Measurements from ENCODE around the gene LRRC37A.
"Not testable (repeated sequence)": the region's sequence is repeated elsewhere in the genome, so short reads cannot be mapped to it uniquely, and the experiment has no call there.

The LRRC37A gene

DNA sequence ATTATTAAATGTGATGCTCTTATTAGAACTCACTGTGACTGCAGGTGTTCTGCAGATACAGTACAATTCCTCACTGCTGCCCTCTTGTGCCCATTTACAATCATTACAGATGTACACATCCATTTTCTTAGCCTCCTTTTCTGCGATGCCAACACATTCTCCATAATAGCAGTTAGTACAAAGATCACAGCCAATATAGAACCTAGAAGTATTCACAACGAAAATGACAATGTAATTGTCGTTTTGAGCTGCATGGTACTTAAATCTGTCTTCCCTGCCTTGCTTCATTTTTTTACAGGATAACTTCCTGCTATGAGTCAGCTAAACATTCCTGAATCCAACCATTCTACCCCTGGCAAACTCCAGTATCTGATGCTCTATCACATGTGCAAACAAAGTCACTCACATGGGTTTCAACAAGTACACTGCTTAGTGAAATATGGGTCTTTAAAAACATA is 8.1 kb upstream of the LRRC37A start:
- FAIRE-seq (peak; percentile 72), DNase-seq (ENCODE audit: low spot score) (peak; percentile 52)

DNA sequence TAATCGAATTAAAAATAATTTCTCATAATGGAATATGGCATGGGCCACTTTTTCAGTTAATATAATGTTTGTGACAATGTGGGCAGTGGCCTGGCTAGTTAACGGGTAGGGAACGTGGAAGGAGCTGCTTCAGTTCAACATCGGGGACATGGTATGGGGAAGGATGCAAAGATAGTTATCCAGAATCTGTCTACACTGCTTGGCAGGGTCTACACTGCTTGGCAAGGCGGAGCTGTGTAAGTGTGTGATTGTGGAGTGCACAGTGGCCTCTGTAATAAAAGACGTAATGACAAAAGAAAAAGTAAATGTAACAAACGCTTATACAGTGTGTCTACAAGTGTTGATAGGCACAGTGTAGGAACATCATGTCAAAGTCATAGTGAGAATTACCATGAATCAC is 7.3 kb upstream of the LRRC37A start:
- not testable (repeated sequence) for FAIRE-seq; DNase-seq (ENCODE audit: low spot score)

DNA sequence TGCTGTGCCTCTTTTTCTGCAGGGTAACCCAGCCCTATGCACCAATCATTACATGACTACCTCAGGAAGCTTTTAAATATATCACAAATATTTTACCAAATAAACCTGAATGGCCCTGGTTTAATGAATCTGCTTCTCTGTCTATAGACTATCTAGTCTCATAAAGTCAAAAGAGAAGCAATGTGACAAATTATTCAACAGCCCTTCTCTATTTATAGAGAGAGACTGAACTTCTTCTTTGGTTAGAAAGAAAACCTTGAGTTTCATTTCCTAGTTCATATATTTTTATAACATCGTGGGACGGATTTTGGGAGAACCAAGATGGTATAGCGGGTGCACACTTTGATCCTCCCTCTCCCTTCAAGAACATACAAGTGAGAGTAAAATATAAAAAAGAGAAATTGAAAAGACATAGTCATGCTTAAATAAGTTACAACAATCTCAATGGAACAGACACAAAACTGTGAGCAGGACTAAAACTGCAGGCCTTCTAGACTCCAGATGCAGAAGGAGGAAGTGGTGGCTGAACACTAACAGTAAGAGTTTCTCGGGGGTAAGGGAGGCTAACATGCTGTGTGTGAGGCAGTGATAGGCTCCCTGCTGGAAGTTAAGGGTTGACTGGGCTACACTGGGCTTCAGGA is 3.9 kb upstream of the LRRC37A start:
- DNase-seq (ENCODE audit: low spot score); FAIRE-seq: not testable (repeated sequence)

DNA sequence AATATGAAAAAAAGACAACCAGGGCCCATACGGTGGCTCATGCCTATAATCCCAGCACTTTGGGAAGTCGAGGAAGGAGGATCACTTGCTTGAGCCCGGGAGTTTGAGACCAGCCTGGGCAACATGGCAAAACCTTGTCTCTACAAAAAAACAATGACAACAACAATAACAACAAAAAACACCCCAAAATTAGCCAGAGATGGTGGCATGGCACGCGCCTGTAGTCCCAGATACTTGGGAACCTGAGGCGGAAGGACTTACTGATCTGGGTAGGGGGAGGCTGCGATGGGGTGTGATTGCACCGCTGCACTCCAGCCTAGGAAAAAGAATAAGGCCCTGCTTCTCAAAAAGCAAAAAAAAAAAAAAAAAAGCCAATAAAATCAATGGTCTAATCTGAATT is 3.3 kb upstream of the LRRC37A start:
- not testable (repeated sequence) for DNase-seq (ENCODE audit: low spot score); FAIRE-seq

DNA sequence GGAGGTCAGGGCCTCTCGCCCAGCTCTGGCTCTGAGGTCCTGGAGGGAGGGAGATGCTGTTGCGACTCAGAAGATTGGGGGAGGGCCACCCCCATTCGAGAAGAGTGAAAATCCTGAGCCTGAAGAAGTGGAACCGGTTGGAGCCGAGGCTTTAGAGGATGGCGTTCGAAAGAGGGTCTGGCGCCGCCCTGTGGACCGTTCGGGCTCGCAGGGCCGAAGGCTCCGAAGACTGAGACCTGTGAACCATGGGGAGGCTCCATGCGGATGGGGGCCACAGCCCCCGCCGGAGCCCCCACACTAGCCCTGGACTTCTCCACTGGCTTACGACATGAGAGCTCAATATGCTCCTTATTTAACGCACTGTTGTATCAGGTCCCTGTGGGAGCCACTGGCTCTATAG is 46.3 kb downstream of the LRRC37A start:
- DNase-seq (ENCODE audit: low spot score); FAIRE-seq: not testable (repeated sequence)

DNA sequence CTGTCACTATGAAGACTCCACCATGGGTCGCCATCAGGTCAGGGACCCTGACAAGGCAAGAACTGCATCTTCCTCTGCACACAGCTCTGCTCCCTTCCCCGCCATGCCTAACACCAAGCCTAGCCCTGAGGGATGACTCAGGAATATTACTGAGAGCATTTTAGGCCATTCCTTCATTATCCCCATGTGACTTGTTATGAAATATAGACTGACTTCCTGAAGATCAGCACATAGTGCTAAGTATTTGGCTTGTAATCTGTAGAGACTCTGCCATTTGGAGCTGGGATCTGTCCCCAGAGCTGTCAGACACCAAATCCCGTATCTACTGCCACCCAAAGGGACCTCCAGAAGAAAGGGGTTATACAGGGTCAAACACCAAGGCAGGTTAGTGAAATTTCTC is 47.2 kb downstream of the LRRC37A start:
- not testable (repeated sequence) for DNase-seq (ENCODE audit: low spot score); FAIRE-seq

DNA sequence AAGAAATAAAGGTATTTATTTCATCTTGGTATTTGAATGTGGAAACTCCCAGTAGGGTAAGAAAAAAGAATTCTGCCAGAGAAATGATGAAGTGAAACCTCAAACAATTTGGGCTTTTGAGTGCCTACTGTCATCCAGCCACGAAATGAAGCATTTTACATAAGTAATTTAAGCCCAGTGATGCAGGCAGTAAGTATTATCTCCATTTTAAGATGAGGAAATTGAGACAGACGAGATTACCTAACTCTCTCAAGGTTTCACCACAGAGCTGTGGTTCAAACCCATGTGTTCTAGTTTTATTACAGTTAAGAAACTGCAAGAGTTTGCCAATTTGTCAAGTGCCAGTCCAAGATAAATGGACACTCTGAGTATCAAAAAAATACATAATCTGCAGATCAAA is 53.4 kb downstream of the LRRC37A start:
- not testable (repeated sequence) for DNase-seq (ENCODE audit: low spot score); FAIRE-seq

DNA sequence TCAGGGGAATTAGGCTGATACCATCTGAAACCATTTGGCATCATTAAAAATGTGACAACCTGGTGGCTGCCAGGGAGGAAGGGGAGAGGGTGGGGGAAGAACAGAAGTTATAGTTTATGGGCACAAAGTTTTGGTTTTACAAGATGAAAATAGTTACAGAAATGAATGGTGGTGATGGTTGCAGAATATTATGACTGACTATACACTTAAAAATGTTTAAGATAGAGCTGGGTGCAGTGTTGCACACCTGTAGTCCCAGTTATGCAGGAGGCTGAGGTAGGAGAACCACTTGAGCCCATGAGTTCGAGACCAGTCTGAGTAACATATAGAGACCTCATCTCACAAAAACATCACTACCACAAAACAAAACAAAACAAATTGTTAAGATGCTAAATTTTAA is 54.1 kb downstream of the LRRC37A start:
- DNase-seq (ENCODE audit: low spot score); FAIRE-seq: not testable (repeated sequence)

DNA sequence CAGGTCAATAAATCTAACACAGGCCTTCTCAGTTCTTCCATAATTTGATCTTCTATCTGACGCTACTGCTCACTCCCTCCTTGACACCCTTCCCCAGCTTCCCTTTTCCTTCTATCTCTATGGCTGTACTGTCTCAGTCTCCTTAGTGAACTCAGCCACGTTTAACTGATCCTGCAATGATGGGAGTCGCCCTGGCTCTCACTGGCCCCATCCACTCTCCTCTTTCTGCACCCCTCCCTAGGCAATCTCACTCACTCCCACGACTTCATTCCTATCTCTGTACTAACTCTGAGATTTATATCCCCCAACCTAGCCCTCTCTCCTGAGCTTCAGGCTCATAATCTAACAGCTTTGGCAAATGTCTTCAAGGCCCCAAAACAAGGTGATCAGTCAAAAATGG is 58.9 kb downstream of the LRRC37A start:
- not testable (repeated sequence) for FAIRE-seq; DNase-seq (ENCODE audit: low spot score)

DNA sequence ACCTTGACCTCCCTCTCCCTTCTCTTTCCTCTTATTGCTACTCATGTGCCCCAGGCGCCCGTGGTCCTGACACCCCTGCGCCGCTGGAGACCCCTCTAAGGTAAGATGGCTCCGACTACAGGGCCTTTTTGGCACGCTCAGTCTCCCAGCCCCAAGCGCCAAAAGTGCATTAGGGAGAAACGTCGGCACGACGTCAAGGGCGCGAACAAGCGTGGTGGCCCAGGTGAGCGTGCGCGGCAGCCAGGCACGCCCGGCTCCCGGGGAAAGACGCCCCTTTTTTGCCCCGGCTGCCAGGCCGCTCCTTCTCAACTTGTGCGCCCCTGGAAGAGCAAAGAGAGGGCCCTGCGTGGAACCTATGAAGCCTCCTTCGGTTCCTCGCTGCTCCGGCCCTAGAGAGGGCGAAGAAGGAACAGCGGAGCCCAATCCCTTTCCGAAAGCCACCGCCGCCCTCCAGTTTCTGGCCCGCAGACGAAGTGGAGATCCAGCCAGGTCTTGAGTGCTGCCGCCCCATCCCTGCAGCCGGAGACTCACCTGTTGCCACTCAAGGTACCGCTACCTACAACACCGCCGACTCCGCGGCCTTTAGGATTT is 66.3 kb downstream of the LRRC37A start:
- not testable (repeated sequence) for DNase-seq (ENCODE audit: low spot score); FAIRE-seq

DNA sequence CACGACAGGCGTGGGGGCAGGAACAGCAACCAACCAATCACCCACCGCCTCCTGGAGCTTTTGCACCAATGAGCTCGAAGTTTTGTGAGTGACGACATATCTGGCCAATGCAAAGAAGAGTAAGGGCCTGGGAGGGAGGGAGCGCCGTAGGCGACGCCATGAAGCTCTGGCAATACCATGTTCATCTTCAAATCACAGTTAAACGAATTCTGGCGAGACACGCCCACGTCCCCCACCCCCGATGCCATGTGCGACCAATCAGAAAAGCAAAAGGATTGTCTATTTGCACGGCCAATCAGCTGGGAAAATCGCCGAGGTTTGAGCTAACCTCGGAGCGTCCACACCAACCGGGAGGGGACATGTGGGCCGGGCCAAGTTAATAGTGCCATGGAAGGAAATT is 66.8 kb downstream of the LRRC37A start, which contains the start of gene ARL17B:
Gene ARL17B (minus strand): TSS at position 12 of the 400 bp plus-strand sequence. CDS start 3,369 bp downstream, outside the sequence.
- not testable (repeated sequence) for DNase-seq (ENCODE audit: low spot score)
- peak; percentile 97 for FAIRE-seq

DNA sequence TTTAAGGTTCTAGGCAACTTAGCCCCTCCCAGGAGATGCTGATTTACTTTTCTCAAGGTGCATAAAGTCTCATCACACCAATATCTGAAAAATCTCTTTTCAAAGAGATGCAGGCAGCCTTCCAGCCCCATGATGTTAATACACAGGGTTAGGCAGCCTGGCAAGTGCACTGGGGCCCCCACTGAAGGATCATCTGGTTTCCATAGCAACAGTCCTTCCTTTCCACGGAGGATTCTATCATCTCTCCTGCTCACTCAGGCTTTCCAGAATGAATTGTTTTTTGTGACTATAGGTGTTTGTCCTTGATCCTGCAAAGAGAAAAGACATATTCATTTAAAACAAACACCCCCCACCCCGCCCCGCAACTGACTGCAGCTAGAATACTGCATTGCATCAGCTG is 72.6 kb downstream of the LRRC37A start:
- not testable (repeated sequence) for FAIRE-seq; DNase-seq (ENCODE audit: low spot score)

DNA sequence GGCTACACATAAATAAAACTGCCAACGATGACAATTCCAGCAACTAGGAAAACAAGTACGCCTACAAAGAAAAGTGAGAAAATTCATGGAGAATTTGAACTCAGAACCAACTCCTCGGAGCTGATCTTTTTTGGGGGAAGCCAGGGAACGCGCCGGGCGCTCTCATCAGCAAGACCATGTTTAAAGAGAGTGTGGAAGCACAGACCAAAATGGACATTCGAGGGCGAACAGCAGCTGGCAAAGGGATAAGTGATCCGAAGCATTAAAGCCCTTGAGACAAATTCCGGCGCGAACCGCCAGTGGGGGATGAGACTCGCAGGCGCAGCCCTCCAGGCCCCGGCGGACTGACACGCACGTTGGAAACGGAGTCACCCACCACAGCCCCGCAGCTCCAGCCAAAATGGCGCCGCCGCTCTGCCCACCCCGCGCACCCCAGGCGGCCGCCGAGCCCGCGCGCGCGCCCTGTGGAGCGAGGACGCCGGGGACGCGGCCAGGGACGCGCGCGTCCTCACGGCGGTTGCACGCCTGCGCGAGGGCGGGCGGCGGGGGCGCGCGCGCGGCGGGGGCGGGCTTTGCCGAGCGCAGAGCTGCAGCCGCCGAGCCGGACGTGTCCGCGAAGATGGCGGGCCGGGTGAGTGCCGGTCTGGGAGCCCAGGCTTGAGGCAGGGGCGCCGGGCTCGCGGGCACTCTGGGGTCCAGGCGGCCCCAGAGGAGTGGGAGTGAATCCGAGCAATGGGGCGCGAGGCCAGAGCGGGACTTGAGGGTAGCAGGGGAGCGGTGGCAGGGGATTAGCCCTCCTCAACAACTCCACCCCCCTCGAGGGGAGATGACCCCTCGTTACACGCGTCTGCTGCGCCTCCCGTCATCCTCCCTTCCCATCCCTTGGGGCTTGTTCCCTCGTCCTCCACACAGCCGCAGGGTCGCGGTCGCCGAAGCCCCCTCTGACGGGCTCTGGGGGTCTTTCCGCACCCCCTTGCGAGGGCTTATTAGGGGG is 77.6 kb downstream of the LRRC37A start:
- not testable (repeated sequence) for FAIRE-seq; DNase-seq (ENCODE audit: low spot score)

DNA sequence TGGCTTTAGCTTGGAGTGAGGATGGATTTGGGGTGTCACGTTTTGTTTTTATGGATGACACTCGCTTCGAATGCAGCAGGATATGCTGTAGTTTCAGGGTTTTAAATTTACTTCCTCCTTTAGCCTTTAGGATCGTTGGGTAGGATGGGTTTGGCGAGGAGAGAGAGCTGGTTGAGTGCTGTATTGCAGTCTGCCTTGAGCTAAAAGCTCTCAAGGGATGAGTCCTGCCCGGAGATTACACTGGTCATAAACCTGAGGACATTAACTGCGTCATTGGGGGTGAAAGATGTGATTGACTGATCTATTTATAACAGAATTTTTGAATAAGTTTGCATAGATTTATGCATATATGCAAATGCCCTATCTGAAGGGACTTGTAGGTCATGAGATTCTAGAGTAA is 78.5 kb downstream of the LRRC37A start:
- not testable (repeated sequence) for DNase-seq (ENCODE audit: low spot score); FAIRE-seq

DNA sequence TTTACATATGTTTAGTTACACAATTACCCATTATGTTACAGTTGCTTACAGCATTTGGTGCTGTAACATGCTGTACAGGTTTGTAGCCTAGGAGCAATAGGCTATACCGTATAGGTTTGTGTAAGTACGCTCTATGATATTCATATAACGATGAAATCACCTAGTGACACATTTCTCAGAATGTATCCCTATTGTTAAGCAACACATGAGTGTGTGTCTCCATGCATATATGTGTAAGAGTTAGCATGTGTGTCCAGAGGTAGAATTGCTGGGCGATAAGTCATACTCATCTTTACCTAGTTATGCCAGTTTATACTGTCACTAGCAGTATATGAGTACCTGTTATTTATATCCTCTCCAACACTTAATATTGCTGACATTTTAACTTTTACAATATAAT is 88.2 kb downstream of the LRRC37A start:
- not testable (repeated sequence) for DNase-seq (ENCODE audit: low spot score); FAIRE-seq

DNA sequence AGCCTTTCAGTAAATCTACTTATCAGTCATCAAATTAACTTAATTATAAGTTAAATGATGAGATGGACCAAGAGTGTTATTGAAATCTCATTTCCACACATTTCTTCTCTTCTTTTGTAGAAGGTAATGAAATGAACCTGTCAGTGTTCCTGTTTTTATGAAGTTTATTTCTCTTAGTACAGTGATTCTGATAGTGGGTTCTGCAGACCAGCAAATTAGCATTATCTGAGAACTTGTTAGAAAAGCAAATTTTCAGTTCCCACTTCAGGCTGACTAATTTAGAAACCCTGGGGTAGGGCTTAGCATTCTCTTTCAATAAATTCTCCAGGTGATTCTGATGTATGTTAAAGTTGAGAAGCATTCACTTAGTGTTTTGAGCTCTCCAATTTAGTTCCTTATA is 90.6 kb downstream of the LRRC37A start:
- not testable (repeated sequence) for FAIRE-seq; DNase-seq (ENCODE audit: low spot score)
